Spleen (tissue), 7 donors: Measurements from ENCODE around the gene TPM4.

Experiments used
- CTCF ChIP-seq, 11 experiments: fragments of 200-600 bp in 7 of 11; fragments of 450-650 bp in 4 of 11; sonication (generic) in 4 of 11; IDR thresholded peaks in 8 of 11; conservative IDR thresholded peaks in 3 of 11; 1 replicate in 7 of 11; 2 replicates in 4 of 11; pipeline versions ENCODE4 v1.4.0 to v1.8.0; 2016 to 2021; ENCODE audit warnings: antibody characterized with exemption in 11 of 11, inconsistent platforms in 4 of 11, mild to moderate bottlenecking in 1 of 11
- POLR2A ChIP-seq, 3 donors: fragments of 450-650 bp; IDR thresholded peaks; one replicate each; pipeline ENCODE4 v1.5.1; 2017; ENCODE audit warnings: antibody characterized with exemption in 3 of 3, mild to moderate bottlenecking in 1 of 3
- POLR2AphosphoS5 ChIP-seq, 3 donors: sonication (generic); formaldehyde crosslinking; IDR thresholded peaks; one replicate each; pipeline ENCODE4 v1.5.1; 2017; ENCODE audit warnings: antibody characterized with exemption in 3 of 3
- donor health status: DM: no; HTN: no; CAD: no; lungs with moderate emphysema.
- donor health status: DM: no; HTN: no; CAD: no.
- donor health status: DM: no; HTN: no; CAD: no.

- no peak for TF ChIP-seq CTCF (IDR thresholded peaks at IDR 0.05 in 8 of 11, conservative IDR thresholded peaks at IDR 0.05 in 3 of 11)
- no peak for TF ChIP-seq POLR2A (IDR thresholded peaks at IDR 0.05)
- no peak for TF ChIP-seq POLR2AphosphoS5 (IDR thresholded peaks at IDR 0.05)
These were observed 18.2 kb downstream of the TPM4 start for GRCh38 chr19:16094360-16095070.
